Endothelial cell of umbilical vein (primary cell): ENCODE measurements around the gene SPTSSB. TPM values are rescaled to one million over a fixed set of nuclear protein-coding genes. Genes with fewer than 3 reads are reported as not detected.

ENCODE experiments used
- BruUV-seq: library from RNA; stranded (reverse); fragments of 400-500 nt; replicated peaks from 2 replicates; lab custom pipeline; 2021; lab: Mats Ljungman, UMichigan
- CTCF ChIA-PET: fragments of 300-600, 350-600 bp; sonication (Branson Sonifier 250); formaldehyde crosslinking; loops from one replicate; lab custom pipeline; 2021; ENCODE audit warnings: antibody characterized with exemption, inconsistent platforms; lab: Charles Lee
- POLR2A ChIA-PET: fragments of 300-600, 350-600 bp; sonication (Branson Sonifier 250); formaldehyde crosslinking; loops from one replicate; lab custom pipeline; 2021; ENCODE audit warnings: antibody characterized with exemption, inconsistent platforms; lab: Charles Lee
- DNase-seq: peaks from one replicate; pipeline ENCODE4 v3.0.0-alpha.2; 2011; ENCODE audit warnings: low read depth, low spot score
- FAIRE-seq: peaks from 2 replicates; lab custom pipeline; 2011; peaks lifted over from hg19 to GRCh38; lab: Jason Lieb, UNC
- H2AFZ ChIP-seq: 2 replicates; pipeline ENCODE4 v1.6.0; 2012; ENCODE audit warnings: low read depth, low read length, control low read depth, inconsistent platforms
- H3K27ac ChIP-seq: 2 replicates; pipeline ENCODE4 v1.5.1; 2011; ENCODE audit warnings: low read depth, mild to moderate bottlenecking, control low read depth, low read length, moderate library complexity; ENCODE audit not compliant: insufficient read depth
- H3K27me3 ChIP-seq, 2 experiments: 2 replicates each; pipeline versions ENCODE4 v1.6.0 to v1.6.1; 2011; ENCODE audit warnings: low read length in 2 of 2, mixed read lengths in 1 of 2; ENCODE audit not compliant: control insufficient read depth in 2 of 2, insufficient read depth in 2 of 2
- H3K36me3 ChIP-seq, 2 experiments: 2 replicates in 1 of 2; 3 replicates in 1 of 2; pipeline ENCODE4 v1.5.1; 2011; ENCODE audit warnings: low read length in 2 of 2, mild to moderate bottlenecking in 1 of 2, moderate library complexity in 1 of 2; ENCODE audit not compliant: control insufficient read depth in 2 of 2, insufficient read depth in 2 of 2; ENCODE audit errors: extremely low read depth in 1 of 2
- H3K4me1 ChIP-seq: 3 replicates; pipeline ENCODE4 v1.5.1; 2011; ENCODE audit warnings: mild to moderate bottlenecking, low read length; ENCODE audit not compliant: control insufficient read depth, insufficient read depth; ENCODE audit errors: extremely low read depth
- H3K4me2 ChIP-seq: 2 replicates; pipeline ENCODE4 v1.6.1; 2011; ENCODE audit warnings: low read length, control low read depth, mixed read lengths; ENCODE audit not compliant: insufficient read depth
- H3K4me3 ChIP-seq, 3 experiments: fragments of 200-600 bp in 1 of 3; sonication (generic), shearing (Covaris generic) in 1 of 3; replicated peaks in 1 of 3; 2 replicates each; pipeline ENCODE4 v1.5.1; 2011 to 2016; ENCODE audit warnings: control low read depth in 3 of 3, low read length in 3 of 3, mild to moderate bottlenecking in 2 of 3, inconsistent platforms in 1 of 3, low read depth in 1 of 3, moderate library complexity in 1 of 3; ENCODE audit not compliant: insufficient read depth in 1 of 3
- H3K79me2 ChIP-seq: 2 replicates; pipeline ENCODE4 v1.6.0; 2012; ENCODE audit warnings: low read length, inconsistent platforms; ENCODE audit not compliant: control insufficient read depth, insufficient read depth
- H3K9ac ChIP-seq: replicated peaks from 2 replicates; pipeline ENCODE3; 2011; ENCODE audit warnings: low read length, control low read depth; ENCODE audit not compliant: insufficient read depth; ENCODE audit errors: extremely low read depth
- H3K9me1 ChIP-seq: replicated peaks from 3 replicates; pipeline ENCODE4 v1.6.0; 2011; ENCODE audit warnings: mild to moderate bottlenecking, low read length; ENCODE audit not compliant: control insufficient read depth, insufficient read depth; ENCODE audit errors: extremely low read depth
- H3K9me3 ChIP-seq: replicated peaks from 2 replicates; pipeline ENCODE4 v1.5.1; 2012; ENCODE audit warnings: low read length, inconsistent platforms; ENCODE audit not compliant: control insufficient read depth, insufficient read depth
- H4K20me1 ChIP-seq: replicated peaks from 2 replicates; pipeline ENCODE3; 2011; ENCODE audit warnings: mild to moderate bottlenecking, low read length; ENCODE audit not compliant: control insufficient read depth, insufficient read depth; ENCODE audit errors: extremely low read depth
- EZH2 ChIP-seq: IDR thresholded peaks from 2 replicates; pipeline ENCODE4 v1.6.1; 2012; ENCODE audit warnings: borderline replicate concordance, low read depth, mild to moderate bottlenecking, moderate library complexity, low read length, inconsistent platforms; ENCODE audit not compliant: severe bottlenecking
- FOS ChIP-seq: IDR thresholded peaks from 2 replicates; pipeline ENCODE4 v1.6.1; 2011; ENCODE audit warnings: mild to moderate bottlenecking, low read length, moderate library complexity, borderline replicate concordance; ENCODE audit not compliant: insufficient read depth
- GATA2 ChIP-seq: IDR thresholded peaks from 2 replicates; pipeline ENCODE4 v1.7.0; 2011; ENCODE audit warnings: low read depth, mild to moderate bottlenecking, moderate library complexity, mixed read lengths, low read length; ENCODE audit not compliant: insufficient read length, insufficient read depth
- JUN ChIP-seq: IDR thresholded peaks from 2 replicates; pipeline ENCODE4 v1.6.1; 2011; ENCODE audit warnings: borderline replicate concordance, low read depth; ENCODE audit not compliant: insufficient read length, insufficient read depth
- dilution Hi-C: fragments of 300-500 bp; cut with MboI; formaldehyde crosslinking; loops from one replicate; pipeline ENCODE4 v1.15.0; 2019; ENCODE audit warnings: low sequenced_read_pairs; ENCODE audit not compliant: extremely low pct_ligation_motif_present
- intact Hi-C: fragments of 100-400 bp; cut with micrococcal nuclease; formaldehyde crosslinking; loops from one replicate; pipeline ENCODE4 v1.10.0; 2022
- polyA plus RNA-seq, 4 experiments: library from polyadenylated mRNA; depleted of rRNA in 3 of 4; stranded (reverse) in 3 of 4; unstranded in 1 of 4; fragments of >200 nt; gene quantifications; 2 replicates each; pipeline versions ENCODE4 v1.2.1 to v1.2.3, GENCODE V29; 2011 to 2012; ENCODE audit warnings: missing spikeins in 1 of 4
- total RNA-seq: library from RNA; stranded (reverse); gene quantifications from 2 replicates; pipeline ENCODE4 v1.2.3, GENCODE V29; 2021
- TF ChIP-seq, protein P1 (sequence below): IDR thresholded peaks from 2 replicates; pipeline ENCODE4 v1.6.1; 2011; ENCODE audit not compliant: insufficient read depth, insufficient read length

Gene SPTSSB
- total and polyA plus RNA-seq, 2 donors (not counting 3 experiments of a cell fraction or from before 2014, with no cell fraction given) = not detected

DNA sequence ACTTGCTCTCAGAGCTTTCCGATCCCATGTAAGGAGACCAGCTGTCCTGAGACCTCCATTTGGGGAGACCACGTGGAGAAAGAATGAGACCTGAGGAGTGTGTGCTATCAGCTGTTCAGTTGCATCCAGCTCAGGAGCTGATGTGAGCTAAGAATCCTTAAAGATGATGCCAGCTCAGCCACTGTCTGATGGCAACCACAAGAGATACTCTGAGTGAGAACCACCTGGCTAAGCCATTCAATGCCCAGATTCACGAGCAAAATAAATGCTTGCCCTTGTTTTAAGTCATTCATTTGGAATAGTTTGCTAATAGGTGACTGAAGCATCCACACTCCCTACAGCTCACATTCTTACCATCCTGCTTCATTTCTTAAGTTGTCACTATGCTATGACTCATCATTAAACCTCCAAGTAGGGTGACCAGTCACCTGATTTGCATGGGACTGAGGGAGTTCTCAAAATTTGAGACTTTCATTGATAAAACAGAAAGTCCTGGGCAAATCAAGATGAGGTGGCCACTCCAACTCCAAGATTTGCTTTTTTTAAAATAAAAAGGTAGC is 56.4 kb downstream of the SPTSSB start:
- H3K9ac ChIP-seq = no peak overlapping the region
- H4K20me1 ChIP-seq = no peaks in the 10 kb centered on the region
- H2AFZ ChIP-seq = no peak overlapping the region
- H3K4me1 ChIP-seq = peaks cover 23% of the 10 kb centered on the region
- BruUV-seq = no TSS peak
- peak; percentile 10 for DNase-seq
- H3K36me3 ChIP-seq = no peaks in the 10 kb centered on the region
- dilution Hi-C loops = no loop called here
- no peaks in the 10 kb centered on the region for H3K27me3 ChIP-seq
- no peaks in the 10 kb centered on the region for H3K9me1 ChIP-seq
- H3K4me2 ChIP-seq = no peak overlapping the region
- H3K4me3 ChIP-seq = no peak overlapping the region
- intact Hi-C loops = loop anchor here (5.0 kb wide), 1 partner anchor 748 kb away; the partner anchor contains the start of gene KPNA4
- no peaks in the 10 kb centered on the region for H3K9me3 ChIP-seq
- no peaks in the 10 kb centered on the region for H3K79me2 ChIP-seq
- no peak for TF ChIP-seq GATA2
- no peak for TF ChIP-seq EZH2
- TF ChIP-seq FOS = peak; percentile 57
- peak; percentile 63 for TF ChIP-seq JUN
- TF ChIP-seq, protein P1, sequence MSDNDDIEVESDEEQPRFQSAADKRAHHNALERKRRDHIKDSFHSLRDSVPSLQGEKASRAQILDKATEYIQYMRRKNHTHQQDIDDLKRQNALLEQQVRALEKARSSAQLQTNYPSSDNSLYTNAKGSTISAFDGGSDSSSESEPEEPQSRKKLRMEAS = no peak
- no peak for FAIRE-seq
- ChIA-PET CTCF (interaction anchor here (1.0 to 2.1 kb wide), 5 partner anchors 8 to 93 kb away, joined by 3 to 8 read pairs (median 5); no protein-coding TSS in a partner anchor), POLR2A (no interaction called here)
- H3K27ac ChIP-seq = peak overlapping the region; percentile 27
